HCT116 (cell line): ENCODE data around the gene ZNF862. TPM values are rescaled to one million over a fixed set of nuclear protein-coding genes. Genes with fewer than 3 reads are reported as not detected.

Source experiments
- ATAC-seq: fragments of 200-7000 bp; cut with Tn5 transposase; 2 replicates; pipeline ENCODE4 v1.9.1; 2020; ENCODE audit warnings: mild to moderate bottlenecking, moderate library complexity
- BruUV-seq: library from RNA; stranded (reverse); fragments of 400-500 nt; replicated peaks from 2 replicates; lab custom pipeline; 2021; lab: Mats Ljungman, UMichigan
- CTCF ChIA-PET: fragments of 300-600 bp; sonication (Branson Sonifier 250); formaldehyde crosslinking; loops from one replicate; lab custom pipeline; 2021; ENCODE audit warnings: antibody characterized with exemption; lab: Charles Lee
- POLR2A ChIA-PET: fragments of 300-600, 350-600 bp; sonication (Branson Sonifier 250); formaldehyde crosslinking; loops from one replicate; lab custom pipeline; 2021; ENCODE audit warnings: antibody characterized with exemption; lab: Charles Lee
- RAD21 ChIA-PET, 2 experiments: fragments of 300-600 bp; sonication (Branson Sonifier 250); formaldehyde crosslinking; loops; one replicate each; lab custom pipeline; 2023; ENCODE audit warnings: low total read pairs in 2 of 2; ENCODE audit not compliant: uncharacterized antibody in 2 of 2, unreplicated experiment in 2 of 2, low non-redundant PET in 1 of 2; lab: Charles Lee
- DNase-seq: peaks from one replicate; pipeline ENCODE4 v3.0.0-alpha.2; 2010; ENCODE audit warnings: low read depth, low spot score
- H2AFZ ChIP-seq: fragments of 200-600 bp; shearing (Covaris generic), sonication (generic); 2 replicates; pipeline ENCODE4 v1.6.1; 2017; ENCODE audit warnings: low read depth, mixed run types, mixed read lengths, antibody characterized with exemption, low read length; ENCODE audit not compliant: poor library complexity, severe bottlenecking
- H3K27ac ChIP-seq: 2 replicates; pipeline ENCODE4 v1.5.1; 2012; ENCODE audit warnings: low read depth, low read length
- H3K27me3 ChIP-seq: fragments of 200-600 bp; sonication (generic); 2 replicates; pipeline ENCODE4 v1.6.1; 2016; ENCODE audit warnings: mixed run types, low read length, mixed read lengths; ENCODE audit not compliant: insufficient read depth
- H3K36me3 ChIP-seq, 2 experiments: fragments of 200-500 bp in 1 of 2; fragments of 200-600 bp in 1 of 2; sonication (Bioruptor generic) in 1 of 2; sonication (generic) in 1 of 2; 2 replicates each; pipeline versions ENCODE4 v1.5.1 to v1.6.1; 2014 to 2016; ENCODE audit warnings: low read length in 2 of 2, inconsistent platforms in 1 of 2, mixed read lengths in 1 of 2, mixed run types in 1 of 2; ENCODE audit not compliant: insufficient read depth in 2 of 2, control insufficient read depth in 1 of 2
- H3K4me1 ChIP-seq, 2 experiments: fragments of 200-600 bp in 1 of 2; sonication (generic) in 1 of 2; 2 replicates each; pipeline versions ENCODE4 v1.5.1 to v1.6.1; 2012 to 2017; ENCODE audit warnings: low read length in 2 of 2, inconsistent platforms in 1 of 2, mild to moderate bottlenecking in 1 of 2, mixed read lengths in 1 of 2, mixed run types in 1 of 2, moderate library complexity in 1 of 2; ENCODE audit not compliant: insufficient read depth in 2 of 2, control insufficient read depth in 1 of 2
- H3K4me2 ChIP-seq: fragments of 200-600 bp; sonication (generic); 2 replicates; pipeline ENCODE4 v1.6.1; 2017; ENCODE audit warnings: mixed run types, low read length, mixed read lengths
- H3K4me3 ChIP-seq, 2 experiments: fragments of 200-600 bp in 1 of 2; sonication (generic) in 1 of 2; replicated peaks in 1 of 2; 2 replicates each; pipeline ENCODE4 v1.5.1; 2011 to 2016; ENCODE audit warnings: low read length in 2 of 2, control low read depth in 1 of 2, low read depth in 1 of 2, mild to moderate bottlenecking in 1 of 2, mixed read lengths in 1 of 2, mixed run types in 1 of 2
- H3K79me2 ChIP-seq: fragments of 200-600 bp; sonication (generic); 2 replicates; pipeline ENCODE4 v1.6.1; 2017; ENCODE audit warnings: mild to moderate bottlenecking, mixed run types, low read length, moderate library complexity, mixed read lengths; ENCODE audit not compliant: insufficient read depth
- H3K9ac ChIP-seq: fragments of 200-600 bp; sonication (generic); 2 replicates; pipeline ENCODE4 v1.6.1; 2016; ENCODE audit warnings: low read length, mixed read lengths
- H3K9me2 ChIP-seq: fragments of 200-600 bp; sonication (generic), shearing (Covaris generic); 2 replicates; pipeline ENCODE4 v1.6.1; 2017; ENCODE audit warnings: mixed run types, mild to moderate bottlenecking, moderate library complexity; ENCODE audit not compliant: insufficient read depth
- H3K9me3 ChIP-seq, 2 experiments: fragments of 200-500 bp in 1 of 2; fragments of 200-600 bp in 1 of 2; sonication (Bioruptor generic) in 1 of 2; sonication (generic) in 1 of 2; 2 replicates each; pipeline ENCODE4 v1.6.1; 2014 to 2017; ENCODE audit warnings: low read length in 2 of 2, mixed read lengths in 2 of 2, inconsistent platforms in 1 of 2, low read depth in 1 of 2, mild to moderate bottlenecking in 1 of 2, mixed run types in 1 of 2, moderate library complexity in 1 of 2; ENCODE audit not compliant: control insufficient read depth in 1 of 2, insufficient read depth in 1 of 2
- H4K20me1 ChIP-seq: fragments of 200-600 bp; sonication (generic), shearing (Covaris generic); 2 replicates; pipeline ENCODE4 v1.6.1; 2017; ENCODE audit warnings: mixed run types, mild to moderate bottlenecking, moderate library complexity; ENCODE audit not compliant: insufficient read depth
- ATF3 ChIP-seq: IDR thresholded peaks from 2 replicates; pipeline ENCODE4 v1.6.1; 2012
- CBX3 ChIP-seq: IDR thresholded peaks from 2 replicates; pipeline ENCODE4 v1.6.1; 2012; ENCODE audit warnings: low read depth
- CTCF ChIP-seq, 3 experiments: fragments of 200-600 bp in 1 of 3; sonication (generic) in 1 of 3; IDR thresholded peaks in 2 of 3; conservative IDR thresholded peaks in 1 of 3; 2 replicates each; pipeline ENCODE4 v1.5.1; 2012 to 2017; ENCODE audit warnings: low read depth in 2 of 3, low read length in 2 of 3, antibody characterized with exemption in 1 of 3, borderline replicate concordance in 1 of 3, control low read depth in 1 of 3, mild to moderate bottlenecking in 1 of 3, mixed read lengths in 1 of 3, mixed run types in 1 of 3, moderate library complexity in 1 of 3; ENCODE audit not compliant: insufficient read depth in 1 of 3
- FOSL1 ChIP-seq: IDR thresholded peaks from 2 replicates; pipeline ENCODE4 v1.6.1; 2012; ENCODE audit warnings: low read depth
- JUND ChIP-seq: IDR thresholded peaks from 2 replicates; pipeline ENCODE4 v1.6.1; 2012
- POLR2A ChIP-seq: IDR thresholded peaks from 2 replicates; pipeline ENCODE4 v1.7.0; 2011; ENCODE audit warnings: borderline replicate concordance; ENCODE audit not compliant: insufficient read depth, insufficient read length; ENCODE audit errors: extremely low read depth
- RAD21 ChIP-seq: IDR thresholded peaks from 2 replicates; pipeline ENCODE4 v1.6.1; 2012; ENCODE audit warnings: low read depth, mild to moderate bottlenecking
- REST ChIP-seq: IDR thresholded peaks from 2 replicates; pipeline ENCODE4 v1.6.1; 2012; ENCODE audit warnings: low read depth
- SIN3A ChIP-seq: IDR thresholded peaks from 2 replicates; pipeline ENCODE4 v1.6.1; 2012; ENCODE audit warnings: low read depth
- SP1 ChIP-seq: IDR thresholded peaks from 2 replicates; pipeline ENCODE4 v1.6.1; 2012; ENCODE audit warnings: low read depth
- intact Hi-C: fragments of 100-400 bp; cut with micrococcal nuclease; formaldehyde crosslinking; loops from 2 replicates; pipeline ENCODE4 v1.10.0; 2022
- total RNA-seq: library from RNA; stranded (reverse); gene quantifications from one replicate; pipeline ENCODE4 v1.2.1, GENCODE V29; 2021; ENCODE audit not compliant: unreplicated experiment

Gene ZNF862
- total RNA-seq, 1 experiment from 2014 or later = 8.5 TPM

GRCh38 chr7:149813254-149814035 lies 24.7 kb upstream of the ZNF862 start:
- no peak overlapping the region for H3K4me2 ChIP-seq
- no peak for ATAC-seq
- BruUV-seq = no TSS peak

More at GRCh38 chr7:149813254-149814035, 24.7 kb upstream of the ZNF862 start:
- POLR2A ChIA-PET = no interaction called here
- Histone ChIP-seq H4K20me1 (no peaks in the 10 kb centered on the region), H3K27me3 (no peaks in the 10 kb centered on the region), H3K36me3 (no peaks in the 10 kb centered on the region), H3K9me2 (no peaks in the 10 kb centered on the region), H3K9me3 (no peaks in the 10 kb centered on the region), H2AFZ (no peak overlapping the region), H3K27ac (no peak overlapping the region), H3K9ac (no peak overlapping the region), H3K4me1 (no peaks in the 10 kb centered on the region), H3K79me2 (no peaks in the 10 kb centered on the region), H3K4me3 (no peak overlapping the region)
- no peak for DNase-seq
- TF ChIP-seq FOSL1 = no peak
- TF ChIP-seq SP1 = no peak
- TF ChIP-seq RAD21 = no peak
- no peak for TF ChIP-seq CTCF (IDR thresholded peaks at IDR 0.05 in 2 of 3, conservative IDR thresholded peaks at IDR 0.05 in 1 of 3; ENCODE audit: borderline replicate concordance in 1 of 3, insufficient read depth in 1 of 3, low read depth in 2 of 3, low read length in 2 of 3)
- no peak for TF ChIP-seq CBX3
- TF ChIP-seq JUND = no peak
- TF ChIP-seq SIN3A = no peak
- TF ChIP-seq REST = no peak
- no peak for TF ChIP-seq ATF3
- TF ChIP-seq POLR2A = no peak
- CTCF ChIA-PET = no interaction called here
- RAD21 ChIA-PET = no interaction called here
- intact Hi-C loops = no loop called here
